Naive B cell (primary cell): ENCODE data around the gene ARIH1. TPM values are rescaled to one million over a fixed set of nuclear protein-coding genes. Genes with fewer than 3 reads are reported as not detected.
A peak's percentile ranks its signal among the peaks of the same experiment; 100 is the strongest.

Experiments used
- ATAC-seq, 2 donors: fragments of 150-1000 bp; cut with Tn5 transposase; 2 replicates each; pipeline ENCODE4 v1.10.0; 2021; ENCODE audit warnings: low read depth in 2 of 2, mild to moderate bottlenecking in 2 of 2, moderate library complexity in 2 of 2
- DNase-seq: peaks from one replicate; pipeline ENCODE4 v3.0.0; 2022
- H3K27ac Mint-ChIP-seq, 6 donors: one replicate each; pipeline ENCODE4 v1.8.0; 2020 to 2022; ENCODE audit warnings: mild to moderate bottlenecking in 6 of 6, mixed read lengths in 6 of 6, moderate library complexity in 5 of 6, inconsistent platforms in 2 of 6
- H3K27me3 Mint-ChIP-seq, 3 donors: one replicate each; pipeline ENCODE4 v1.8.0; 2021 to 2022; ENCODE audit warnings: mixed read lengths in 3 of 3, mild to moderate bottlenecking in 1 of 3
- H3K36me3 Mint-ChIP-seq, 2 donors: one replicate each; pipeline ENCODE4 v1.8.0; 2020 to 2022; ENCODE audit warnings: mixed read lengths in 2 of 2, inconsistent platforms in 1 of 2, mild to moderate bottlenecking in 1 of 2
- H3K4me1 Mint-ChIP-seq, 3 donors: one replicate each; pipeline ENCODE4 v1.8.0; 2020 to 2022; ENCODE audit warnings: mixed read lengths in 3 of 3, inconsistent platforms in 1 of 3, mild to moderate bottlenecking in 1 of 3, moderate library complexity in 1 of 3
- H3K4me3 Mint-ChIP-seq, 8 donors: one replicate each; pipeline ENCODE4 v1.8.0; 2020 to 2022; ENCODE audit warnings: mild to moderate bottlenecking in 8 of 8, mixed read lengths in 8 of 8, moderate library complexity in 8 of 8, inconsistent platforms in 2 of 8
- H3K9me3 Mint-ChIP-seq, 7 donors: one replicate each; pipeline ENCODE4 v1.8.0; 2020 to 2022; ENCODE audit warnings: mixed read lengths in 7 of 7, mild to moderate bottlenecking in 5 of 7, inconsistent platforms in 2 of 7, moderate library complexity in 1 of 7
- polyA plus RNA-seq, 6 donors: library from polyadenylated mRNA; unstranded; fragments of 300-500 nt; fragmentation: Illumina TruSeq; gene quantifications; one replicate each; pipeline ENCODE4 v1.2.3, GENCODE V29; 2021; ENCODE audit warnings: low read depth in 6 of 6

ARIH1 gene
- polyA plus RNA-seq, 6 donors from 2014 or later: 16.1 to 34.9 (median 25.3) TPM

DNA sequence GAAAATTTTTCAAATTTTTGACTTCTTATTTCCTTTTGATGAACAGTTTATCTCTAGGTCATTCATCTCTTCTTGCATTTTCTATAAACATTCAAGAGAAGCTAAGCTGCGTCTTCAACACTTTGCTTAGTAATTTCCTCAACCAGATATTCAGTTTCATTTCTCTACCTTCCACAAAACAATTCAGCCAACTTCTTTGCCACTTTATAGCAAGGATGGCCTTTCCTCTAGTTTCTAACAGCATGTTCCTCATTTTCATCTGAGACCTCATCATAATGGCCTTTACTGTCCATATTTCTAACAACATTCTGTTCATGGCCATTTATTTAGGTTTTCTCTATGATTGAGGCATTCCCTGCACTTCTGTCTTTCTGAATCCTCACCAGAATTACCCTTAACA, 90.0 kb downstream of the ARIH1 start:
- Mint-ChIP-seq H3K4me3 (no peak overlapping the region), H3K27ac (peak overlapping the region in 3 of 6 donors; percentile 2 to 64 (median 14)), H3K36me3 (peaks cover 11 to 32% of the 10 kb centered on the region in 2 donors), H3K27me3 (no peaks in the 10 kb centered on the region), H3K4me1 (peaks cover 0 to 4% (median 3%) of the 10 kb centered on the region in 3 donors), H3K9me3 (no peaks in the 10 kb centered on the region)
- no peak for DNase-seq
- ATAC-seq: no peak

DNA sequence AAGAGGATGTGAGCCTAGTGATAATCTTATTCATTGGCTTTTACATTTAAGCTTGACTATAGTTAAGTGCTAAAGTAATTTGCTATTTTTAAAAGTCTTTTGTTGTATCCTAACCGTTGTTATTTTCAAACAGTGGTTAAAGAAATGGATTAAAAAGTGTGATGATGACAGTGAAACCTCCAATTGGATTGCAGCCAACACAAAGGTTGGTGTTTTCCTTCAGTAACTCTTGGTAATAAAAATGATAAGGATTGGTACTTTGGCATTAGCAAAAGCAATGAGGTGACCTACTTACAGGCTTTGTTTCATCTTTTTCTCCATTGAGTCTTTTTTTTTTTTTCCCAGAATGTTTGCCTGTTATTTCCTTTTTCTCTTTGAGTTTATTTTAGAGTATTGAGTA, 92.8 kb downstream of the ARIH1 start:
- H3K36me3 Mint-ChIP-seq: peaks cover 11 to 31% of the 10 kb centered on the region in 2 donors
- ATAC-seq: no peak
- no peak for DNase-seq
- no peaks in the 10 kb centered on the region for H3K4me1 Mint-ChIP-seq
- no peaks in the 10 kb centered on the region for H3K27me3 Mint-ChIP-seq
- H3K9me3 Mint-ChIP-seq: no peaks in the 10 kb centered on the region
- no peak overlapping the region for H3K4me3 Mint-ChIP-seq
- H3K27ac Mint-ChIP-seq: no peak overlapping the region

DNA sequence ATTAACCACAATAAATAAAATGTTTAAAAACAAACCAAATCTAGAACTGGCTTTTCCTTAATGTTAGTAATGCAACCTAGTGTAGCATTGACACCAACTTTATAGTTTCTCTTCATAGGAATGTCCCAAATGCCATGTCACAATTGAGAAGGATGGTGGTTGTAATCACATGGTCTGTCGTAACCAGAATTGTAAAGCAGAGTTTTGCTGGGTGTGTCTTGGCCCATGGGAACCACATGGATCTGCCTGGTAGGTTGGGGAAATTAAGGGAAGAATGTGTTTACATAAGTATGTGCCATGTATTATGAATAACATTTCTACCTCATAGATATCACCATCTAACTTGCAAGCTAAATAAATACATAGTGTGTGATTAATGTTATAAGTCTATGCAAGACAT, 95.9 kb downstream of the ARIH1 start:
- Mint-ChIP-seq H3K36me3 (peaks cover 0 to 14% of the 10 kb centered on the region in 2 donors), H3K27me3 (no peaks in the 10 kb centered on the region), H3K4me3 (no peak overlapping the region), H3K4me1 (no peaks in the 10 kb centered on the region), H3K9me3 (no peaks in the 10 kb centered on the region), H3K27ac (peak overlapping the region in 1 of 6 donors; percentile 18)
- no peak for ATAC-seq
- no peak for DNase-seq

DNA sequence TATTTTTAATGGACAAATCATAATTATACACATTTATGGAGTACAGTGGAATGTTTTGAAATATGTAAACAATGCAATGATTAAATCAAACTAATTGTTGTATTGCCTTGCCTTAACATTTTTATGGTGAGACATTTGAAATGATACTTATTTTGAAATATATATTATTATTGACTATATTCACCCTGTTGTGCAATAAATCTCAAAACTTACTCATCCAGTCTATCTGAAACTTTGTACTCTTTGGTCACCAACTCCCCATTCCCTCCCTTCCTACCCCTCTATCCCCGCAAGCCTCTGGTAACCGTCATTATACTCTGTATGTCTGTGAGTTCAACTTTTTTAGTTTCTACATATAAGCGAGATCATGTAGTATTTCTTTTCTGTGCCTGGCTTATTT, 105.7 kb downstream of the ARIH1 start:
- no peak for ATAC-seq
- no peaks in the 10 kb centered on the region for H3K27me3 Mint-ChIP-seq
- H3K4me3 Mint-ChIP-seq: no peak overlapping the region
- H3K36me3 Mint-ChIP-seq: peaks cover 34 to 47% of the 10 kb centered on the region in 2 donors
- peak overlapping the region in 1 of 6 donors; percentile 68 for H3K27ac Mint-ChIP-seq
- H3K9me3 Mint-ChIP-seq: peaks cover 0 to 7% (median 4%) of the 10 kb centered on the region in 7 donors
- no peaks in the 10 kb centered on the region for H3K4me1 Mint-ChIP-seq
- no peak for DNase-seq

DNA sequence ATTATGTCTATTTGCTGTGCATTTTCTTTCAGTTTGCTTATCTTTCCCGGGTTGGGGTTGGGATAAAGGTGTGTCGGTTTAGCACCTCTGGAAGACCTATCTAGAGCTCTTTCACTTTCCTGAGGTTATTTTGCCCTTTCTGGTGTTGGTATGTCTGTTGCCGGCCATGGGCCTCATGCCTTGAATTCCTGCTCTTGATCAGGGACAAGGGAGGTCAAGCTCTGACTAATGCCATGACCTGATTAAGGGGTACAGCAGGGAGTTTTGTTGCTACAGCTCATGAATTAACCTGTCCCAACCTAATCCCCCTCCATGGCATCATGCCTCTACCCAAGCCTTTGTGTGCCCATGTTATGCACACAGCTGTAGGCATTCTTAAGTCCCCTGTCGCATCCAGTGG, 109.9 kb downstream of the ARIH1 start:
- peaks cover 0 to 3% (median 1%) of the 10 kb centered on the region in 7 donors for H3K9me3 Mint-ChIP-seq
- H3K27ac Mint-ChIP-seq: peak overlapping the region in 1 of 6 donors; percentile 60
- DNase-seq: no peak
- ATAC-seq: no peak
- H3K36me3 Mint-ChIP-seq: peaks cover 18 to 30% of the 10 kb centered on the region in 2 donors
- no peaks in the 10 kb centered on the region for H3K27me3 Mint-ChIP-seq
- no peaks in the 10 kb centered on the region for H3K4me1 Mint-ChIP-seq
- H3K4me3 Mint-ChIP-seq: no peak overlapping the region

DNA sequence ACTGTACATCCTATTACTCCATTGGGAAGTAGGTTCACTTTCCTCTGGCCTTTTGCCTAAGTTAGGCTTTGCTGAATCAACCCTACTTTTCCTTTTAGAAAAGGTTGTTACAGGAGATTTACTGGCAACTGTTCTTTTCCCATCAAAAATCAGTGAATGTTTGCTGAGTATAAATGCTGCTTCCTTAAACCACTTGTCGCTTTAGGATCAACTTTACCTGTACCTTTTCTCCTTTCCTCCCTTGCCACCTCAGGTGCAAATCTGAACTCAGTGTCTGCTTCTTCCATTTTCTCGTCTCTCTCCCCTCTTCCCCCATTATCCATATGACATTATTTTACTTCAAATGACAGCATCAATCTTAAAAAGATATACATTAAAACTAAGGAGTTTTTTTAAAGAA, 110.9 kb downstream of the ARIH1 start:
- Mint-ChIP-seq H3K27me3 (no peaks in the 10 kb centered on the region), H3K4me1 (no peaks in the 10 kb centered on the region), H3K9me3 (no peaks in the 10 kb centered on the region), H3K4me3 (no peak overlapping the region), H3K36me3 (peaks cover 13 to 20% of the 10 kb centered on the region in 2 donors), H3K27ac (peak overlapping the region in 4 of 6 donors; percentile 11 to 69 (median 18))
- no peak for ATAC-seq
- no peak for DNase-seq

DNA sequence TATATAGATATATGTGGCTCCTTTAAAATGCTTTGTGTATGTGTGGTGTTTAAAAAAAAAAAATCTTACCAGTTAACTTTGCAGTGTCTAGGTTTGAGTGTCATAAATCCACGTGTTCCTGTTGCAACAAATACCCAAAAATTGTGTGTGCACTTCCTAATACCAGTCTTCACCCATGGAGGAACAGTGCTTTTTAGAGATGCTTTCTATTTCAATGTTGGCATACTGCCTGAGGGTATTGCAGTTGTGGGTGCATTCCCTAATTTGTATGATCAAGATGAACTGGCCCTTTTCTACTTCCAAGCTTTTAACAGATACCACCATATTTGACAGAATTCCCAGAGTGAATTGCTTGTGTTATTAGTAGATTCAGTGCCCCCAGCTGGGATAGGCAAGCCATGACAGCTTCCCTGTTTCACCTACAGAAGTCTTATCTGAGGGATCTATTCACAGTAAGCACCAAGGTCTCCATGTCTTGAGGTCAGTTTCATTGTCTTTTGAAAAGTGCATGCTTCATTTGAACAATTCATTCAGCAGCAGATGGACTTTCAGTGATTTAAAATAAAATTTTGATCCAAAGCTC, 111.4 kb downstream of the ARIH1 start:
- Mint-ChIP-seq H3K27ac (peak overlapping the region in 1 of 6 donors; percentile 17), H3K36me3 (peaks cover 13 to 16% of the 10 kb centered on the region in 2 donors), H3K27me3 (no peaks in the 10 kb centered on the region), H3K4me3 (no peak overlapping the region), H3K4me1 (no peaks in the 10 kb centered on the region), H3K9me3 (no peaks in the 10 kb centered on the region)
- ATAC-seq (no peak), DNase-seq (no peak)

DNA sequence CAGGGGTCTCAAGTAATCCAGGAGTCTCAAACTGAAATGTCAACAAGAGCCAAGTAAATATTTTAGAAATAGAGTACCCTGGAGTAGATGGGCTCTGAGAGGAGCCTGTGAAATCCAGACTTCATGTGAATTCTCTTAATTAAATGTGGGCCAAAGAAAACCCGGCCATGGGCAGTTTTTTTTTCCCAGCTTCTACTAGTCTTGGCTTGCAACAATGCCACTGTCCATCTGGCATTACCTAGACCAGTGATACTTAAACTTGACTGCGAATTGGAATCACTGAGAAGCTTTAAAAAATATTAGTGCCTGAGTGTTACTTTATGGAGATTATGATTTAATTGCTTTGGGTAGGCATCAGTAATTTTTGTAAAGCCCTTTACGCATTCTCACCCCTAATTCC, 114.0 kb downstream of the ARIH1 start:
- H3K27me3 Mint-ChIP-seq: no peaks in the 10 kb centered on the region
- H3K27ac Mint-ChIP-seq: no peak overlapping the region
- H3K36me3 Mint-ChIP-seq: peaks cover 6 to 16% of the 10 kb centered on the region in 2 donors

DNA sequence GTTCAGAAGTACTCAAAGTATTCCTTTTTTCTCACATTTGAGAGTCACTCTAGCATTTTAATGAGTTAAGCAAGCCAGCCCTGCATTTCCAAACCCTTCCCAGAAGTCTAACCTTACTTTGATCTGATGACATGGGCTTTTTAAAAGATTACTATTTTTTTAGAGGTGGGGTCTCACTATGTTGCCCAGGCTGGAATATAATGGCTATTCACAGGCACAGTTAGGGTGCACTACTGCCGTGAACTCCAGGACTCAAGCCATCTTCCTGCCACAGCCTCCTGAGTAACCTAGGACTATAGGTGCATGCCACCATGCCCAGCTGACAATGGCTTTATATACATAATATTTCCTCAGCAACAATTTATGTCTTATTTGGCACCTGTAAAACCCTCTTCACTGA, 116.3 kb downstream of the ARIH1 start:
- peak overlapping the region in 1 of 6 donors; percentile 78 for H3K27ac Mint-ChIP-seq
- H3K4me1 Mint-ChIP-seq: no peaks in the 10 kb centered on the region
- no peaks in the 10 kb centered on the region for H3K9me3 Mint-ChIP-seq
- no peak for ATAC-seq
- H3K27me3 Mint-ChIP-seq: no peaks in the 10 kb centered on the region
- peaks cover 0 to 1% of the 10 kb centered on the region in 2 donors for H3K36me3 Mint-ChIP-seq
- no peak overlapping the region for H3K4me3 Mint-ChIP-seq
- no peak for DNase-seq

More for the DNA sequence above, 114.0 kb downstream of the ARIH1 start:
- ATAC-seq (no peak), DNase-seq (no peak)
- Mint-ChIP-seq H3K4me3 (no peak overlapping the region), H3K9me3 (no peaks in the 10 kb centered on the region), H3K4me1 (no peaks in the 10 kb centered on the region)

DNA sequence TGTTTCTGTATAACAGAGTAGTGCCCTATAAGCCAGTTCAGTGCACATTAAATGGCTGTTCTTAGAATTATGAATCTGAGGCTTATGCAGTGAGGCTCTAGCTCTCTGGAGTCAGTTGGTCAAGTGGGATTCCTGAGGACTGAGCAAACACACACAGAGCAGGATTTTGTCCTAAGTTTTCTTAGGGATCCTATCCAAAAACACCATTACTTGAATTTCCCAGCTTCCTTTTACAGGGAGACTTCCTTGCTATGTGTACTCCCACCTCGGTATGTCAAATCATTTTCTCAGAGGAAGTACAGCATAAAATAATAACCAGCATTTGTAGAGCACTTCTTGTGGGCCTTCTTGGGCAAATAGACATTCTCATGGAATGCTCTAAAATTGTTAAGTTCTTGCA, 117.2 kb downstream of the ARIH1 start:
- Mint-ChIP-seq H3K4me3 (no peak overlapping the region), H3K27ac (peak overlapping the region in 2 of 6 donors; percentile 41 to 85), H3K36me3 (no peaks in the 10 kb centered on the region), H3K4me1 (no peaks in the 10 kb centered on the region), H3K27me3 (no peaks in the 10 kb centered on the region), H3K9me3 (no peaks in the 10 kb centered on the region)
- ATAC-seq: no peak
- no peak for DNase-seq

DNA sequence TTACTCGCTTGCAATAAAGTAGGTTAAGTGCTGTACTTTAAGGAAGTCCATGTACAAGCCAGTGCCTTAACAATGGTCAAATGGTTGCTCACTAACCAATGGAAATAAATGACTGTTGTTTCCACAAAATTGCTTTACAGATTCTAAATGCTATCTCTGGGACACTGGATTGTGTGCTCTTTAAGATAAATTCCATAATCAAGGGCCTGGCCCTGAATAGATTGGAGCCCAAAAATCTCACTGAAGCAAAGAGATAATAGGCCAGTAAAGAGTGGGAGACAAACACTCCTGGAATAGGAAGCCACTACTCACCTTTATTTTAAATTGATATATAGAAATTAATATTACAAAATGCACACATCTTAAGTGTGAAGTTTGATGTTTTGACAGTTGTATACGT, 118.0 kb downstream of the ARIH1 start:
- Mint-ChIP-seq H3K27ac (peak overlapping the region in 1 of 6 donors; percentile 41), H3K27me3 (no peaks in the 10 kb centered on the region), H3K4me3 (no peak overlapping the region), H3K36me3 (no peaks in the 10 kb centered on the region), H3K9me3 (no peaks in the 10 kb centered on the region), H3K4me1 (no peaks in the 10 kb centered on the region)
- DNase-seq (no peak), ATAC-seq (no peak)

DNA sequence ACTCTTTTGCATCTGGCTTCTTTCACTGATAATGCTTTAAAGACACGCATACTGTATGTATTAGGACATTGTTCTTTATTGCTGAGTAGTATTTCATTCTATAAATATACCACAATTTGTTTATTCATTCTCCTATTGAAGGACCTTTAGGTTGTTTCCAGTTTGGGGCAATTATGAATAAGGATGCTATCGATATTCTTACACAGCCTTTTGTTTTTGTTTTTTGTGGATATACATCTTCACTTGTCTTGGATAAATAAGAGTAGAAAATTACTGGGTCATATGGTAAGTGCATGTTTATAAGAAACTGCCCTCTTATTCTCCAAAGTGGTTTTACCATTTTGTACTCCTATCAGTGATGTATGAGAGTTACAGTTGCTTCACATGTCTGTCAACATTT, 118.5 kb downstream of the ARIH1 start:
- H3K36me3 Mint-ChIP-seq: no peaks in the 10 kb centered on the region
- no peak overlapping the region for H3K4me3 Mint-ChIP-seq
- no peak overlapping the region for H3K27ac Mint-ChIP-seq
- no peaks in the 10 kb centered on the region for H3K9me3 Mint-ChIP-seq
- H3K4me1 Mint-ChIP-seq: no peaks in the 10 kb centered on the region
- no peaks in the 10 kb centered on the region for H3K27me3 Mint-ChIP-seq
- ATAC-seq (no peak), DNase-seq (no peak)

DNA sequence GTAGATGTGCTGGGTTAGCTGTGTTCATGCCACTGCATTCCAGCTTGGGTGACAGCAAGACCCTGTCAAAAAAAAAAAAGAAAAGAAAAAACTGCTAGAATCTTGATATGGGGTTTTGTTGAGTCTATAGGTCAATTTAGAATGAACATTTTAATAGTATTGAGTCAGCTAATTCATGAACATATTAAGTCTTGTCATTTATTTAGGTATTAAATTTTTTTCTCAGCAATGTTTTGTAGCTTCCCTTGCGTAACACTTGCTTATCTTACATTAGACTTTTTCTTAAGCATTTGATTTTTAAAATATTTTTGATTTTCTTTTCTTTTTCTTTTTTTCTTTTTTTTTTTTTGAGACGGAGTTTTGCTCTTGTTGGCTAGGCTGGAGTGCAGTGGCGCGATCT, 119.7 kb downstream of the ARIH1 start:
- Mint-ChIP-seq H3K27ac (no peak overlapping the region), H3K27me3 (no peaks in the 10 kb centered on the region), H3K4me1 (no peaks in the 10 kb centered on the region), H3K36me3 (no peaks in the 10 kb centered on the region), H3K9me3 (no peaks in the 10 kb centered on the region), H3K4me3 (no peak overlapping the region)
- DNase-seq (no peak), ATAC-seq (no peak)

DNA sequence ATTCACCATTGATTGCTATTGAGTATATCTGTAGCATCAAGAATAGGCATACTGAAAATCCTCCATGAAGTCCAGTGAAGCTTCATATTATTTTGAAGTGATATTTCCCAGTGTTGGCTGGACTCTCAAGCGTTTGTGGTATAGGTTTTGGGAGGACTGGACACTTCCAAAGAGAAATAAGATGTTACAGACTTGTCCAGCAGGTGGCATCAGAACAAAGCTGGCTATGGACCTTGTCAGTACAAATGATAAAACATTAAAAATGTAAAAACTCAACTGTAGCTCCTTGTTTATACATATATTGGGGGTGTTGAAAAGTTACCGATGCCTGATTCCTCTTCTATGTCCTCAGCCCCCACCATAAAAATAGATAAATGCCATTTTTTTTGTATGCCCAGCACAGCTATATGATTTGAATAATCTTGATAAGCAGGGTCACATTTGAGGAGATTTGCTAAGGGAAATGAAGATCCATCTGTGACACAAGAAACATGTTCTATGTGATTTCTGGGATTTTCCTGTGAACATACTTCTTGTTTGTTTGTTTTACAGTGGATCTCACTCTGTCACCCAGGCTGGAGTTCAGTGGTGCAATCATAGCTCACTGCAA, 125.8 kb downstream of the ARIH1 start:
- ATAC-seq (no peak), DNase-seq (peak; percentile 9)
- Mint-ChIP-seq H3K4me3 (no peak overlapping the region), H3K9me3 (no peaks in the 10 kb centered on the region), H3K4me1 (no peaks in the 10 kb centered on the region), H3K27me3 (peaks cover 0 to 9% (median 0%) of the 10 kb centered on the region in 3 donors), H3K36me3 (no peaks in the 10 kb centered on the region), H3K27ac (no peak overlapping the region)
